ENCODE results near the gene XRCC6. TPM values are rescaled to one million over a fixed set of nuclear protein-coding genes. Genes with fewer than 3 reads are reported as not detected.

The XRCC6 gene
- total RNA-seq, 4 donors from 2014 or later, result 119 to 151 (median 127) TPM

DNA sequence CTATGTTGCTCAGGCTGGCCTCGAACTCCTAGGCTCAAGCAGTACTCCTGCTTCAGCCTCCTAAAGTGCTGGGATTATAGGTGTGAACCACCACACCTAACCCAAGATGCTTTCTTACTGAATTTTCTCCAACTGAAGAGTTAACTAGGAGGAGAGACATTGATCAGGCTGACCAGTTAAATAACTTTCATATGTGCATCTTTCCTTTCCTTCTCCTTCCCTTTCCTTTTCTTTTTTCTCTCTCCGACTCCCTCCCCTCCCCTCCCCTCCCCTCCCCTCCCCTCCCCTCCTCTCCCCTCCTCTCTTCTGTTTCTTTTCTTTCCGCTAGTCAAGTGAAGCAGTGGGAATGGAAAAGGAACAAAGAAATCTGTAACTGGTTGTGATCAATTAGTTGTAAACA, 26.7 kb downstream of the XRCC6 start:
- DNase-seq, result no peak
- peaks cover 0 to 92% (median 0%) of the 10 kb centered on the region in 3 donors for H3K36me3 ChIP-seq
- H3K27ac ChIP-seq, result no peak overlapping the region
- no peaks in the 10 kb centered on the region for H3K9me3 ChIP-seq
- no peaks in the 10 kb centered on the region for H3K27me3 ChIP-seq
- no peaks in the 10 kb centered on the region for H3K4me1 ChIP-seq
- no peak for TF ChIP-seq POLR2A (IDR thresholded peaks at IDR 0.05)
- TF ChIP-seq, protein P1, sequence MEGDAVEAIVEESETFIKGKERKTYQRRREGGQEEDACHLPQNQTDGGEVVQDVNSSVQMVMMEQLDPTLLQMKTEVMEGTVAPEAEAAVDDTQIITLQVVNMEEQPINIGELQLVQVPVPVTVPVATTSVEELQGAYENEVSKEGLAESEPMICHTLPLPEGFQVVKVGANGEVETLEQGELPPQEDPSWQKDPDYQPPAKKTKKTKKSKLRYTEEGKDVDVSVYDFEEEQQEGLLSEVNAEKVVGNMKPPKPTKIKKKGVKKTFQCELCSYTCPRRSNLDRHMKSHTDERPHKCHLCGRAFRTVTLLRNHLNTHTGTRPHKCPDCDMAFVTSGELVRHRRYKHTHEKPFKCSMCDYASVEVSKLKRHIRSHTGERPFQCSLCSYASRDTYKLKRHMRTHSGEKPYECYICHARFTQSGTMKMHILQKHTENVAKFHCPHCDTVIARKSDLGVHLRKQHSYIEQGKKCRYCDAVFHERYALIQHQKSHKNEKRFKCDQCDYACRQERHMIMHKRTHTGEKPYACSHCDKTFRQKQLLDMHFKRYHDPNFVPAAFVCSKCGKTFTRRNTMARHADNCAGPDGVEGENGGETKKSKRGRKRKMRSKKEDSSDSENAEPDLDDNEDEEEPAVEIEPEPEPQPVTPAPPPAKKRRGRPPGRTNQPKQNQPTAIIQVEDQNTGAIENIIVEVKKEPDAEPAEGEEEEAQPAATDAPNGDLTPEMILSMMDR (IDR thresholded peaks at IDR 0.05), result no peak
- H3K4me3 ChIP-seq, result no peak overlapping the region

DNA sequence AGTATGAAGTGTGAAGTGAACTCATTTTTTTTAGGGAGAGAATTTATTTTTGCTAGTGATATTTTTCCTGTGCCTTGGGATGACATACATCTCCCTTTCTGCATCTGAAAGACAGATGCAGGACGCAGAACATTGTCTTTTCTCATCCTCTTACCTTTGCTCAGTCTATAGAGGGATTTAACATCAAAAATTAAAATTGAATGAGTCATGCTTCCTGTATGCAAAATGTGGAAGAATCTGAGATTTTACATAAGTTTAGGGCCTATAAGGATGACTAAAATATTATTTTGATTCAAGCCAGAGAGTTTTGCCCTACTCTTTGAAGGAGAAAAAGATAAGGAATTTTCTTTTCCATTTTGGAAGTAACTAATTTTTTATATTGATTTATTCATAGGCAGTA, 27.3 kb downstream of the XRCC6 start:
- DNase-seq, result no peak
- Histone ChIP-seq H3K27ac (no peak overlapping the region), H3K27me3 (no peaks in the 10 kb centered on the region), H3K4me1 (no peaks in the 10 kb centered on the region), H3K9me3 (no peaks in the 10 kb centered on the region), H3K4me3 (no peak overlapping the region), H3K36me3 (peaks cover 0 to 92% (median 0%) of the 10 kb centered on the region in 3 donors)
- no peak for TF ChIP-seq POLR2A (IDR thresholded peaks at IDR 0.05)
- TF ChIP-seq, protein P1 (IDR thresholded peaks at IDR 0.05), result no peak

DNA sequence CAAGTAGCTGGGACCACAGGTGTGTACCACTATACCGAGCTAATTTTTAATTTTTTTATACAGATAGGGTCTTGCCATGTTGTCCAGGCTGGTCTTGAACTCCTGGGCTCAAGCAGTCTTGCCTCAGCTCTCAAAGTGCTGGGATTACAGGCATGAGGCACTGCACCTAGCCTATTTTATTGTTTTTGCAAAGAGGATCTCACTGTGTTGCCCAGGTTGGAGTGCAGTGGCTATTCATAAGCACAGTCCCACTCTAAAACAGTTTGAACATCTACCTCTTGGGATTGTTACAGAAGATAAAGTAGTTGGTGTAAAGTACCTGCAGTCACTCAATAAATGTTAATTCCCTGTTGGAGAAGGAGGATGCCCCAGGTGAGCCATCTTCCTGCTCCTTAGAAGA, 29.1 kb downstream of the XRCC6 start:
- TF ChIP-seq, protein P1 (IDR thresholded peaks at IDR 0.05), result no peak
- TF ChIP-seq POLR2A (IDR thresholded peaks at IDR 0.05), result no peak
- Histone ChIP-seq H3K9me3 (no peaks in the 10 kb centered on the region), H3K36me3 (peaks cover 0 to 93% (median 3%) of the 10 kb centered on the region in 3 donors), H3K27ac (no peak overlapping the region), H3K4me1 (no peaks in the 10 kb centered on the region), H3K4me3 (no peak overlapping the region), H3K27me3 (no peaks in the 10 kb centered on the region)
- DNase-seq, result no peak

DNA sequence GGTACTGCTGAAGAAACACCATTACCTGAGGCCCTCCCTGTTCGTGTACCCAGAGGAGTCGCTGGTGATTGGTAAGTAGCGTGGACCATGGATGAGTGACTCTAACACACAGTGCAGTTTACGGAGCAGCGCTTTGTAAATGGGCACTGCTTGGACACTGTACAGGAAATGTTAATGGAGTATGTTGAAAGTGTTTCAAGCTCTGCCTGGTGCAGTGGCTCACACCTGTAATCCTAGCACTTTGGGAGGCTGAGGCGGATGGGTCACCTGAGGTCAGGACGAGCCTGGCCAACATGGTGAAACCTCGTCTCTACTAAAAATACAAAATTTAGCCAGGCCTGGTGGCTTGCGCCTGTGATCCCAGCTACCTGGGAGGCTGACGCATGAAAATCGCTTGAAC, 29.7 kb downstream of the XRCC6 start:
- H3K27me3 ChIP-seq, result no peaks in the 10 kb centered on the region
- H3K9me3 ChIP-seq, result no peaks in the 10 kb centered on the region
- peaks cover 0 to 95% (median 3%) of the 10 kb centered on the region in 3 donors for H3K36me3 ChIP-seq
- H3K27ac ChIP-seq, result no peak overlapping the region
- no peak for DNase-seq
- no peak overlapping the region for H3K4me3 ChIP-seq
- TF ChIP-seq POLR2A (IDR thresholded peaks at IDR 0.05), result no peak
- TF ChIP-seq, protein P1 (IDR thresholded peaks at IDR 0.05), result no peak
- no peaks in the 10 kb centered on the region for H3K4me1 ChIP-seq

DNA sequence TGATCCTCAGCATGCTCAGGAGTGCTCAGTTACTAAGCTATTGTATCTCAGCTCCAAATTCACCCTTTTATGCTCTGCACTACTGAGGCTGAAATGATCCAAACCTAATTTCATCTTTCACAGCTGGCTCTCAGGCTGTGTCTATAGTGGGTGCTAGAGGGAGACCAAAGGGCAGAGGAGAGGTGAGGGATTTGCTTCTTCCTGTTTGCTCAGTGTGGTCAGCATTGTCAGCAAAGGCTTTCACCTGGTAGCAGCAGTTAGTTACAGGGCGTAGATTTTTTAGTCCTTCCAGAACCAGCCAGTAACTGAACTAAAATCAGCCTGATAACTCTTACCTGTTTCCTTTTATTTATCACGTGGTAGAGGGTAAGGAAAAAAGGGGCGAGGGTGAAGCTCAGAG, 33.2 kb downstream of the XRCC6 start:
- H3K36me3 ChIP-seq, result peaks cover 0 to 100% (median 3%) of the 10 kb centered on the region in 3 donors

More for the DNA sequence above, 33.2 kb downstream of the XRCC6 start:
- H3K27ac ChIP-seq, result no peak overlapping the region
- DNase-seq, result no peak
- no peaks in the 10 kb centered on the region for H3K9me3 ChIP-seq
- TF ChIP-seq POLR2A (IDR thresholded peaks at IDR 0.05), result no peak
- TF ChIP-seq, protein P1 (IDR thresholded peaks at IDR 0.05), result no peak
- H3K4me3 ChIP-seq, result no peak overlapping the region
- H3K27me3 ChIP-seq, result no peaks in the 10 kb centered on the region
- H3K4me1 ChIP-seq, result no peaks in the 10 kb centered on the region

Measured in Peyer's patch (tissue), 4 donors.